A549 (cell line): ENCODE data around the gene CCDC106. TPM values are rescaled to one million over a fixed set of nuclear protein-coding genes. Genes with fewer than 3 reads are reported as not detected.

Experiments
- ATAC-seq, 2 experiments: fragments of 200-7000 bp in 1 of 2; fragments of >200 bp in 1 of 2; cut with Nextera tagmentation in 1 of 2; cut with Tn5 transposase in 1 of 2; 3 replicates each; pipeline versions ENCODE4 v1.8.0 to v1.9.1; 2018 to 2020; ENCODE audit warnings: mild to moderate bottlenecking in 1 of 2, moderate library complexity in 1 of 2
- CTCF ChIA-PET: fragments of 300-600 bp; sonication (Branson Sonifier 250); formaldehyde crosslinking; extraction: SDS; loops from one replicate; lab custom pipeline; 2021; ENCODE audit warnings: antibody characterized with exemption, inconsistent platforms; lab: Yijun Ruan, JAX
- POLR2A ChIA-PET: fragments of 350-600 bp; formaldehyde crosslinking; extraction: SDS; loops from one replicate; lab custom pipeline; 2021; ENCODE audit warnings: antibody characterized with exemption, inconsistent platforms; lab: Yijun Ruan, JAX
- DNase-seq, 2 experiments: peaks; one replicate each; pipeline versions ENCODE4 v3.0.0 to v3.0.0-alpha.2; 2011 to 2016; ENCODE audit warnings: low read depth in 1 of 2, low spot score in 1 of 2
- FAIRE-seq: peaks from 2 replicates; lab custom pipeline; 2011; peaks lifted over from hg19 to GRCh38; lab: Jason Lieb, UNC
- H3K27ac ChIP-seq, 2 experiments: fragments of >200 bp; sonication (Bioruptor Twin); formaldehyde crosslinking; 3 replicates each; pipeline ENCODE4 v1.5.1; 2016 to 2017
- H3K4me1 ChIP-seq: fragments of >200 bp; sonication (Bioruptor Twin); formaldehyde crosslinking; 3 replicates; pipeline ENCODE4 v1.6.1; 2016
- H3K4me2 ChIP-seq: fragments of >200 bp; sonication (Bioruptor Twin); formaldehyde crosslinking; 3 replicates; pipeline ENCODE4 v1.6.1; 2016
- H3K4me3 ChIP-seq: fragments of >200 bp; sonication (Bioruptor Twin); formaldehyde crosslinking; 3 replicates; pipeline ENCODE4 v1.5.1; 2016
- H3K9me3 ChIP-seq: fragments of >200 bp; sonication (Bioruptor Twin); formaldehyde crosslinking; 3 replicates; pipeline ENCODE4 v1.6.1; 2016
- CBX8 ChIP-seq: fragments of 200-600 bp; sonication (generic); IDR thresholded peaks from 2 replicates; pipeline ENCODE4 v1.6.1; 2016
- CHD2 ChIP-seq: fragments of 150-350 bp; IDR thresholded peaks from 2 replicates; pipeline ENCODE4 v1.6.1; 2014; ENCODE audit warnings: low read length; ENCODE audit not compliant: partially characterized antibody
- CHD4 ChIP-seq: fragments of 200-600 bp; sonication (generic); IDR thresholded peaks from 2 replicates; pipeline ENCODE4 v1.6.1; 2016; ENCODE audit warnings: antibody characterized with exemption, mild to moderate bottlenecking, borderline replicate concordance
- FOSB ChIP-seq: fragments of 250-450 bp; sonication (Bioruptor Pico); IDR thresholded peaks from 2 replicates; pipeline ENCODE4 v1.5.0; 2020; ENCODE audit warnings: mild to moderate bottlenecking, moderate library complexity
- FOXS1 ChIP-seq: fragments of 250-450 bp; sonication (Bioruptor Pico); IDR thresholded peaks from 2 replicates; pipeline ENCODE4 v1.5.0; 2020; ENCODE audit warnings: mild to moderate bottlenecking, moderate library complexity
- GATA3 ChIP-seq: IDR thresholded peaks from 2 replicates; pipeline ENCODE4 v1.6.1; 2012; ENCODE audit warnings: borderline replicate concordance
- HOXB5 ChIP-seq: fragments of 250-450 bp; sonication (Bioruptor Pico); IDR thresholded peaks from 2 replicates; pipeline ENCODE4 v1.5.0; 2020; ENCODE audit warnings: mild to moderate bottlenecking, moderate library complexity
- JUN ChIP-seq, 2 experiments: fragments of >200 bp; sonication (Bioruptor Twin); formaldehyde crosslinking; IDR thresholded peaks; 2 replicates in 1 of 2; 3 replicates in 1 of 2; pipeline ENCODE4 v1.6.1; 2016 to 2017
- JUNB ChIP-seq: fragments of >200 bp; sonication (Bioruptor Twin); formaldehyde crosslinking; IDR thresholded peaks from 2 replicates; pipeline ENCODE4 v1.6.1; 2016
- KDM1A ChIP-seq: fragments of 200-600 bp; sonication (generic); IDR thresholded peaks from 2 replicates; pipeline ENCODE4 v1.6.1; 2016; ENCODE audit warnings: low read depth, mild to moderate bottlenecking
- MAFK ChIP-seq: fragments of 450-650 bp; IDR thresholded peaks from 2 replicates; pipeline ENCODE4 v1.6.1; 2014; ENCODE audit not compliant: partially characterized antibody
- NFE2L2 ChIP-seq: fragments of 150-350 bp; conservative IDR thresholded peaks from 2 replicates; pipeline ENCODE4 v1.6.1; 2014; ENCODE audit warnings: low read length
- PHF8 ChIP-seq: fragments of 200-600 bp; sonication (generic); IDR thresholded peaks from 2 replicates; pipeline ENCODE4 v1.6.1; 2016; ENCODE audit warnings: low read depth, mild to moderate bottlenecking, antibody characterized with exemption, moderate library complexity, borderline replicate concordance
- RAD21 ChIP-seq, 2 experiments: fragments of >200 bp in 1 of 2; sonication (Bioruptor Twin) in 1 of 2; formaldehyde crosslinking in 1 of 2; IDR thresholded peaks in 1 of 2; conservative IDR thresholded peaks in 1 of 2; 2 replicates in 1 of 2; 3 replicates in 1 of 2; pipeline ENCODE4 v1.6.1; 2012 to 2018; ENCODE audit warnings: inconsistent platforms in 1 of 2
- RCOR1 ChIP-seq: fragments of 150-350 bp; IDR thresholded peaks from 2 replicates; pipeline ENCODE4 v1.6.1; 2014; ENCODE audit warnings: antibody characterized with exemption, low read length, low read depth
- TFCP2L1 ChIP-seq: fragments of 250-450 bp; sonication (Bioruptor Pico); IDR thresholded peaks from 2 replicates; pipeline ENCODE4 v1.5.0; 2021; ENCODE audit warnings: mild to moderate bottlenecking
- WGBS: methylation state at CpG from one replicate; pipeline ENCODE4 v1.1.6; 2017; ENCODE audit errors: missing lambda C conversion rate; 5-methylcytosine and 5-hydroxymethylcytosine counted together
- polyA plus RNA-seq, 4 experiments: library from polyadenylated mRNA; depleted of rRNA in 3 of 4; stranded (reverse); fragments of >200 nt; fragmentation: RNase III in 1 of 4; extraction: RNeasy Plus Mini Kit Qiagen cat#74134 plus additional on column Dnase treatment in 1 of 4; gene quantifications; 2 replicates in 3 of 4; 3 replicates in 1 of 4; pipeline ENCODE4 v1.2.3, GENCODE V29; 2011 to 2017
- TF ChIP-seq, protein P1 (sequence below): fragments of 250-450 bp; sonication (Bioruptor Pico); IDR thresholded peaks from 2 replicates; pipeline ENCODE4 v1.5.0; 2021; ENCODE audit warnings: mild to moderate bottlenecking, moderate library complexity, borderline replicate concordance
- TF ChIP-seq, protein P2 (sequence below): fragments of 250-450 bp; sonication (Bioruptor Pico); IDR thresholded peaks from 2 replicates; pipeline ENCODE4 v1.5.0; 2020; ENCODE audit warnings: low read depth, mild to moderate bottlenecking, moderate library complexity
- TF ChIP-seq, protein P3 (sequence below): fragments of >200 bp; sonication (Bioruptor Twin); formaldehyde crosslinking; IDR thresholded peaks from 3 replicates; pipeline ENCODE4 v1.5.1; 2016
- TF ChIP-seq, protein P4 (sequence below): fragments of >200 bp; sonication (Bioruptor Twin); formaldehyde crosslinking; IDR thresholded peaks from 2 replicates; pipeline ENCODE4 v1.6.1; 2016
- TF ChIP-seq, protein P5 (sequence below): fragments of 150-350 bp; IDR thresholded peaks from 2 replicates; pipeline ENCODE4 v1.6.1; 2014; ENCODE audit warnings: low read depth, mild to moderate bottlenecking, low read length

The CCDC106 gene
- polyA plus RNA-seq, 2 of the 4 experiments (the other 2 are of a cell fraction), result 5.2 to 17.6 TPM

DNA sequence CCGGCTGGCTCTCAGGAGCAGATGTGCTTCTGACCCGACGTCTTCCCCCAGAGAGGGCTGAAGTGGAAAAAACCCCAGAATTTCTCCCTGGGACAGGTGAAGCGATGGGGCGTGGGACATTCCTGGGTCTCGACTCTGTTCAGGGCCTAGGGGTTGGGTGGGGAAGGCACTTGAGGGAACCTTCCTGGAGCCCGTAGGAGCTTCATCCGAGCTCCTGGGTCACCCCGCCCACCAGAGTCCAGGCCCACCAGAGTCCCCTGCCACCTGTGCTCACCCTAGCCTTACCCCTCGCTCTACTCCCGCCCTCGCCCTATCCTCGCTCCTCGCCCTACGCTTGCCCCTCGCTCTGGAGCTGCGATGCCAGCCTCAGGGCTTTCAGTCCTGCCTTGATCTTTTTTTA, 50.2 kb downstream of the CCDC106 start:
- FAIRE-seq (no peak), ATAC-seq (peak in 1 of 2 experiments; percentile 10; a peak in 2 of 6 replicates), DNase-seq (no peak)
- ChIA-PET CTCF (interaction anchor here (0.6 to 1.4 kb wide), 2 partner anchors 635 to 722 kb away, joined by 3 read pairs; no protein-coding TSS in a partner anchor), POLR2A (no interaction called here)
- Histone ChIP-seq H3K27ac (no peak overlapping the region), H3K4me3 (no peak overlapping the region), H3K9me3 (peaks cover 3% of the 10 kb centered on the region; the same call in 1 of the 3 replicates), H3K4me2 (no peak overlapping the region), H3K4me1 (no peaks in the 10 kb centered on the region)
- WGBS, result 95% methylated on average over 17 of the region's 17 CpGs
- TF ChIP-seq CBX8, result no peak
- no peak for TF ChIP-seq GATA3
- no peak for TF ChIP-seq MAFK
- no peak for TF ChIP-seq PHF8
- TF ChIP-seq, protein P1, sequence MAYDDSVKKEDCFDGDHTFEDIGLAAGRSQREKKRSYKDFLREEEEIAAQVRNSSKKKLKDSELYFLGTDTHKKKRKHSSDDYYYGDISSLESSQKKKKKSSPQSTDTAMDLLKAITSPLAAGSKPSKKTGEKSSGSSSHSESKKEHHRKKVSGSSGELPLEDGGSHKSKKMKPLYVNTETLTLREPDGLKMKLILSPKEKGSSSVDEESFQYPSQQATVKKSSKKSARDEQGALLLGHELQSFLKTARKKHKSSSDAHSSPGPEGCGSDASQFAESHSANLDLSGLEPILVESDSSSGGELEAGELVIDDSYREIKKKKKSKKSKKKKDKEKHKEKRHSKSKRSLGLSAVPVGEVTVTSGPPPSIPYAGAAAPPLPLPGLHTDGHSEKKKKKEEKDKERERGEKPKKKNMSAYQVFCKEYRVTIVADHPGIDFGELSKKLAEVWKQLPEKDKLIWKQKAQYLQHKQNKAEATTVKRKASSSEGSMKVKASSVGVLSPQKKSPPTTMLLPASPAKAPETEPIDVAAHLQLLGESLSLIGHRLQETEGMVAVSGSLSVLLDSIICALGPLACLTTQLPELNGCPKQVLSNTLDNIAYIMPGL (CRISPR knock-in tag), result no peak
- no peak for TF ChIP-seq KDM1A
- TF ChIP-seq JUN (IDR thresholded peaks at IDR 0.05), result no peak
- TF ChIP-seq, protein P2, sequence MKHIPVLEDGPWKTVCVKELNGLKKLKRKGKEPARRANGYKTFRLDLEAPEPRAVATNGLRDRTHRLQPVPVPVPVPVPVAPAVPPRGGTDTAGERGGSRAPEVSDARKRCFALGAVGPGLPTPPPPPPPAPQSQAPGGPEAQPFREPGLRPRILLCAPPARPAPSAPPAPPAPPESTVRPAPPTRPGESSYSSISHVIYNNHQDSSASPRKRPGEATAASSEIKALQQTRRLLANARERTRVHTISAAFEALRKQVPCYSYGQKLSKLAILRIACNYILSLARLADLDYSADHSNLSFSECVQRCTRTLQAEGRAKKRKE, result no peak
- TF ChIP-seq, protein P3, sequence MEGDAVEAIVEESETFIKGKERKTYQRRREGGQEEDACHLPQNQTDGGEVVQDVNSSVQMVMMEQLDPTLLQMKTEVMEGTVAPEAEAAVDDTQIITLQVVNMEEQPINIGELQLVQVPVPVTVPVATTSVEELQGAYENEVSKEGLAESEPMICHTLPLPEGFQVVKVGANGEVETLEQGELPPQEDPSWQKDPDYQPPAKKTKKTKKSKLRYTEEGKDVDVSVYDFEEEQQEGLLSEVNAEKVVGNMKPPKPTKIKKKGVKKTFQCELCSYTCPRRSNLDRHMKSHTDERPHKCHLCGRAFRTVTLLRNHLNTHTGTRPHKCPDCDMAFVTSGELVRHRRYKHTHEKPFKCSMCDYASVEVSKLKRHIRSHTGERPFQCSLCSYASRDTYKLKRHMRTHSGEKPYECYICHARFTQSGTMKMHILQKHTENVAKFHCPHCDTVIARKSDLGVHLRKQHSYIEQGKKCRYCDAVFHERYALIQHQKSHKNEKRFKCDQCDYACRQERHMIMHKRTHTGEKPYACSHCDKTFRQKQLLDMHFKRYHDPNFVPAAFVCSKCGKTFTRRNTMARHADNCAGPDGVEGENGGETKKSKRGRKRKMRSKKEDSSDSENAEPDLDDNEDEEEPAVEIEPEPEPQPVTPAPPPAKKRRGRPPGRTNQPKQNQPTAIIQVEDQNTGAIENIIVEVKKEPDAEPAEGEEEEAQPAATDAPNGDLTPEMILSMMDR, result no peak
- no peak for TF ChIP-seq TFCP2L1 (CRISPR knock-in tag)
- no peak for TF ChIP-seq CHD2
- no peak for TF ChIP-seq CHD4
- no peak for TF ChIP-seq RAD21 (conservative IDR thresholded peaks at IDR 0.05 in 1 of 2, IDR thresholded peaks at IDR 0.05 in 1 of 2)

DNA sequence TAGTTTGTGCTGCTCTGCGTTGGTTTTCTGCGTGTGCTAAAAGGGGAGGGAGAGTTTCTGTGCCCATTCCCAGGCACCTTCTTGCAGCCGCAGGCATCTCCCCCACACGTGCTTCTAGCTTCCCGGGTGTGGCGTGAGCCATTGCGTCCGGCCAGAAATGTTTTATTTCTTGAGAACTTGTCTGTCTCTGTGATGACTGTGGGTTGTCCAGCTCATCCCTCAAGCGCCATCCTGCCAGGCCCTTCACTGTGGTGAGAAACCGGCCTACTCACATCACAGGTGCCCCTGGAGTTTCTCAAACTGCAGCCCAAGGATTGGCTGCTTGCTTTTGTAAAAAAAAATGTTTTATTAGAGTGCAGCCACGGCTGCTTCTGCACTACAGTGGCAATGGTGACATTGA, 51.2 kb downstream of the CCDC106 start:
- no peak for FAIRE-seq
- POLR2A ChIA-PET, result no interaction called here
- Histone ChIP-seq H3K9me3 (peaks cover 11% of the 10 kb centered on the region; the same call in 1 of the 3 replicates), H3K4me2 (no peak overlapping the region), H3K4me3 (no peak overlapping the region), H3K4me1 (no peaks in the 10 kb centered on the region), H3K27ac (no peak overlapping the region)
- DNase-seq, result no peak
- no peak for ATAC-seq
- 92% methylated on average over 11 of the region's 11 CpGs for WGBS
- TF ChIP-seq FOXS1 (CRISPR knock-in tag), result no peak
- TF ChIP-seq TFCP2L1 (CRISPR knock-in tag), result no peak
- no peak for TF ChIP-seq RCOR1
- TF ChIP-seq, protein P4, sequence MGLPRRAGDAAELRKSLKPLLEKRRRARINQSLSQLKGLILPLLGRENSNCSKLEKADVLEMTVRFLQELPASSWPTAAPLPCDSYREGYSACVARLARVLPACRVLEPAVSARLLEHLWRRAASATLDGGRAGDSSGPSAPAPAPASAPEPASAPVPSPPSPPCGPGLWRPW, result no peak
- TF ChIP-seq NFE2L2, result no peak
- no peak for TF ChIP-seq RAD21 (conservative IDR thresholded peaks at IDR 0.05 in 1 of 2, IDR thresholded peaks at IDR 0.05 in 1 of 2)
- TF ChIP-seq CHD4, result no peak
- TF ChIP-seq JUNB, result no peak
- TF ChIP-seq, protein P5, sequence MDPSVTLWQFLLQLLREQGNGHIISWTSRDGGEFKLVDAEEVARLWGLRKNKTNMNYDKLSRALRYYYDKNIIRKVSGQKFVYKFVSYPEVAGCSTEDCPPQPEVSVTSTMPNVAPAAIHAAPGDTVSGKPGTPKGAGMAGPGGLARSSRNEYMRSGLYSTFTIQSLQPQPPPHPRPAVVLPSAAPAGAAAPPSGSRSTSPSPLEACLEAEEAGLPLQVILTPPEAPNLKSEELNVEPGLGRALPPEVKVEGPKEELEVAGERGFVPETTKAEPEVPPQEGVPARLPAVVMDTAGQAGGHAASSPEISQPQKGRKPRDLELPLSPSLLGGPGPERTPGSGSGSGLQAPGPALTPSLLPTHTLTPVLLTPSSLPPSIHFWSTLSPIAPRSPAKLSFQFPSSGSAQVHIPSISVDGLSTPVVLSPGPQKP, result no peak
- no peak for TF ChIP-seq FOSB (CRISPR knock-in tag)
- TF ChIP-seq HOXB5, result no peak
- TF ChIP-seq, all 56 proteins: peak for 0
- CTCF ChIA-PET, result interaction anchor here (1.4 kb wide), 1 partner anchor 634 kb away, joined by 3 read pairs; no protein-coding TSS in a partner anchor
